NCI-H748 (cell line): ENCODE measurements around the gene PGM2L1.
"Not testable (repeated sequence)": the region's sequence is repeated elsewhere in the genome, so short reads cannot be mapped to it uniquely, and the experiment has no call there.

Experiments used
- DNase-seq: peaks from one replicate; lab custom pipeline; 2025; ENCODE audit not compliant: unreplicated experiment; lab: John Stamatoyannopoulos, UW

PGM2L1 gene

DNA sequence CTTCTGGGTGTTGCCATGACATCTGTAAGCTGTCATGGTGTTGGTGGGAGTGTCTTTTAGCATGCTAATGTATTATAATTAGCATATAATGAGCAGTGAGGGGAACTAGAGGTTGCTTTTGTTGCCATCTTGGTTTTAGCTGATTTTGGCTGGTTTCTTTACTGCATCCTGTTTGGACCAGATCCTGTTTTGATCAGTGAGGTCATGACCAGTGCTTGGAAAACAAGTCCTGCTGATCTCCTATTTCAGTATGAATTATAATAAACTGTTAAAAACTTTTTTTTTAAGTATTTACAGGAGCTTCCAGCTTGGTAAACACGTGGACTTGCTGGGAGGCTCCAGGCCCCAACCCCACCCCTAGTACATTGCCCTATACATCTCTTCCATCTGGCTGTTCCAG is 56.3 kb downstream of the PGM2L1 start:
- DNase-seq = no peak

DNA sequence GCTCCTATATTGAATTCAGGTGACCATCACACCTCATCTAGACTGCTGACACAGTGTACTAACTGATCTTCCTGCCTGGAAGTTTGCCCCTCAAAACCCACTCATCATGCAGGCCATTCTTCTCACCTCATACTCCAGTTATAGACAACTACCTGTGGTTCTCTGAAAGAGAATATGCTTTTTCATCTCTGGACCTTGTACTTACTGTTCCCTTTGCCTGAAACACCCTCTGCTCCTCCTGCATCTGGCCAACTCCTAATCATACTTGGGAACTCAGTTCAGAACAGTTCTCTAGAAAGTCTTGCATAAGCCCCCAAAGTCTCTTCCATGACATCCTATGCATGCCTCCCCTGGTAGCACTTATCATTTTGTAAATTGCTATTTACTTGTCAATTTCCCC is 58.6 kb downstream of the PGM2L1 start:
- DNase-seq = no peak

DNA sequence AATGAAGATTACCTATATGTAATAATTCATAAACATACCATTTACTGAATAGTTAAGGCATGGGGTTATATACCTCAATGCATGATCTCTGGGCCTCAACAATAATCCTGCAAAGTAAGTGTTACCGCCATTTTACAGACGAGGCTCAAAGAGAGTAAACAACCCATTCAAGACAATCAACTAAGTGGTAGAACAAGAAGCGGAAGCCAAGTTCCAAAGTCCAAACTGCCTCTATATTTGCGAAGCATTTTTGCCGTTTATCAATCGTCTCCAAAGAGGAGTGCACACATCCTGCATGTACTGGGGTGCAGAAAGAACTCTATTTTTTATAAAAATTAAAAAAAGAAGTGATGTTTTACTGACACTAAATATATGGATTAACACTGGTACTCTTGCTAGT is 59.3 kb downstream of the PGM2L1 start:
- DNase-seq = no peak

DNA sequence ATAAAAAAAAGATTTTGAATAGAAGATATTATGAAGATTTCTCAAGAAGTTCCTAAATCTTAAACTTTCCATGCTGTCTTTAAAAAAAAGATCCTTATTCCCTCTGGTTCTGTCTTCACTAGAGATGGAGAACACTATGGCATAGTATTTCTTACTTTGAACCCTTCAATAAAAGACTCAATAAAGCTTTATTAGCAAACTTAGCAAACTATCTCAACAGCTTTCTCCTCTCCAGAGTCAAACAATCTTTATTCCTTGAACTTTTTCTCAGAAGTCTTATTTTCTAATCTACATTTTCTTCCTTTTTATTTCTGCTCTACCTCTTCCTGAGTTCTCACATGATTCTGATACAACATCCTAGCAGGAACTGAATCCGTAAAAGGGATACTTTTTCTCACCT is 65.0 kb downstream of the PGM2L1 start:
- no peak for DNase-seq

DNA sequence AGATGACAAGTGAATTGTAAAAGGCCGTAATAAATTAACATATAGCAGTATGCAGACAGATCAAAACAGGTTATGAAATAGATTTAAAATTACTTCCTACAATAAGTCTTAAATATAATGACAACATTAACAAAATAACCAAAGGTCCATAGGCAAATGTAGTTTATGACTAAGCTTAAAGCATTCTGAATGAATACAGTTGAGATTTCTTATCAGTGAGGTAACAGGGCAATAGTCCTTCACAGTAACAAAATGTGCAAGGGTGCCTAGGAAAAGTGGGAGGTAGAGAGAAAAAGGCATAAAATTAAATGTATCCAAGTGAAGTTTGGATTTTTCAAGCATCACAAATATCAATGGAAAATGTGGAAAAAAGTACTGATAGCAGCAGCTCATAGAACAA is 65.9 kb downstream of the PGM2L1 start:
- no peak for DNase-seq

DNA sequence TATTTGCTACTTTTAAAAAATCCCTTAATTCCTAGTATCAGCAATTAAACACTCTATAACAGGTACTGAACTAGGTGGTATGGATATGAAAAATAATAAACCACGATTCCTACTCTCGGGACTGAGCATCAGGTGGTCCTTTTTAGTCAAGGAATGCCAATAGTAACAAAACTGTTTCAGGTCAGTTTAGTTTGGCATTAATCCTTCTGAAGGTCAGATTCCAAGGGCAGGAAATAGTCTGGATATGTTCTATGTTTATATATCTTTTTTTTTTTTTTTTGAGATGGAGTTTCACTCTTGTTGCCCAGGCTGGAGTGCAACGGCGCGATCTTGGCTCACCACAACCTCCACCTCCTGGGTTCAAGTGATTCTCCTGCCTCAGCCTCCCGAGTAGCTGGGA is 67.2 kb downstream of the PGM2L1 start:
- not testable (repeated sequence) for DNase-seq

DNA sequence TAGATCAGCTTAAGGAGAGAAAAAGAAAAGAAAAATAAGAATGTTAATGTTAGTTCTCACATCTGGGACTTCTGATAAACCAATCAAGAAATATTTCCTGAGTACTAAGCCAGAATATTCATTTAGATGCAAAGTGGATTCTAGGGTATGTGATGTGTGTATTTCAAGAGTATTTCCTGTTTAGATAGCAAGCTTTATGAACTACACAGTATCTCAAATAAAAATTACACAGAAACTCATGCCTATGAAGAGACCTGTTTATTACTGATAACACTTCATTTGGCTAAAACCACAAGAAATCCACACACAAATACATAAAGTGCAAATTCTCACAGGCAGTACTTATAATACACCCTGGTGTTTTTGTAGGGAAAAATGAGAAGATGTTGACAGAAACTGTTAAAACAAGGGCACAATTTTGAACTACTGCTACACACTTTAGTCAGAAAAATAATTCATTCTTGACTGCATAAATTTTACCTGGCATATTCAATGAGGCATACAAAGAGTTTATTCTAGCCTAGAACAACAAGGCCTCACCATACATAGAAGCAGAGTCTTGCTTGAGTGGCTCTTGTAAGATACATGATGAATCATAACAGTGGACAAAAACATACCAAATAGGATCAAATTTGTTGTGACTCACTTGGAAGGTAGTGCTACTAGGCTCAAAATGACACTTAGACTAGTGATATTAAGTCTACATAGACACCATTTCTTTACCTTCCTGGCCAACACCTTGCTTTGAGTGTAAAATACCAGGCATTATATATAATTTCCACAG is 68.0 kb downstream of the PGM2L1 start:
- no peak for DNase-seq

DNA sequence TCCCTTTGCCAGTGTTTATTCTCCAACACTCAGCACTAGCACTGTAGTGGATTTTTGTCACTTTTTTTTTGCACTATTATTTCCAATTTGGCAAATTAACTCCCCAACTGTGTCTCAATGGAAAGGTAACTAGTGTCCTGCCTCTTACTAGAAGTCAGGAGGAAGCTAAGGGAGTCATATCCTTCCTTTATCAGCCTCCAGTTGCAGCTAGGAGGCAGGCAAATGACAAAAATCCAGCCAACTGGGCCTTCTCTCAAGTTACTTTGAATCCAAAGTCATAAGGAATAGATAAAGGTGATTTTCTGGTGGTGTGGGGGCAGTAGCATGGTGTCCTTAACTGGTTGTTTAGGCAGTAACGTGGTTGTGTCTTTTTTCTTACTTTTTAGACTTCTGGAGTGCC is 71.2 kb downstream of the PGM2L1 start:
- DNase-seq = no peak

DNA sequence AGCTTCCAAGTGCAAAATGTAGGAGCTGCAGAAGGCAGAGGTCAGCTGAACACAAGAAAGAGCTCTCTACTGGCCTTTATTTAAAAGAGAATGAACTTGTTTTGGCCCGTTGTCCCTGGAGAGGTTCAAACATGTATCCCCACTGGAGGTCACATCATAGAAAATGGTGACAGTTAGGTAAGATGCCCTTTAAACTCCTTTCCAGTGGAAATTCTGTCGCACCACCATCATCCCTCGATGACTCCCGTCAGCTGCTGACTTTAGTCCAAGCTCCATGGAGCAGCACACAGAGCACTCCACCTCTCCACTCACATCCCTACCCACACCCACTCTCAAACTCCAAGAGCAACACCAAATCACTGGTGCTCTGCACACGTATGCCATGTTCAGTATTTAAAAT is 71.6 kb downstream of the PGM2L1 start:
- DNase-seq = no peak

DNA sequence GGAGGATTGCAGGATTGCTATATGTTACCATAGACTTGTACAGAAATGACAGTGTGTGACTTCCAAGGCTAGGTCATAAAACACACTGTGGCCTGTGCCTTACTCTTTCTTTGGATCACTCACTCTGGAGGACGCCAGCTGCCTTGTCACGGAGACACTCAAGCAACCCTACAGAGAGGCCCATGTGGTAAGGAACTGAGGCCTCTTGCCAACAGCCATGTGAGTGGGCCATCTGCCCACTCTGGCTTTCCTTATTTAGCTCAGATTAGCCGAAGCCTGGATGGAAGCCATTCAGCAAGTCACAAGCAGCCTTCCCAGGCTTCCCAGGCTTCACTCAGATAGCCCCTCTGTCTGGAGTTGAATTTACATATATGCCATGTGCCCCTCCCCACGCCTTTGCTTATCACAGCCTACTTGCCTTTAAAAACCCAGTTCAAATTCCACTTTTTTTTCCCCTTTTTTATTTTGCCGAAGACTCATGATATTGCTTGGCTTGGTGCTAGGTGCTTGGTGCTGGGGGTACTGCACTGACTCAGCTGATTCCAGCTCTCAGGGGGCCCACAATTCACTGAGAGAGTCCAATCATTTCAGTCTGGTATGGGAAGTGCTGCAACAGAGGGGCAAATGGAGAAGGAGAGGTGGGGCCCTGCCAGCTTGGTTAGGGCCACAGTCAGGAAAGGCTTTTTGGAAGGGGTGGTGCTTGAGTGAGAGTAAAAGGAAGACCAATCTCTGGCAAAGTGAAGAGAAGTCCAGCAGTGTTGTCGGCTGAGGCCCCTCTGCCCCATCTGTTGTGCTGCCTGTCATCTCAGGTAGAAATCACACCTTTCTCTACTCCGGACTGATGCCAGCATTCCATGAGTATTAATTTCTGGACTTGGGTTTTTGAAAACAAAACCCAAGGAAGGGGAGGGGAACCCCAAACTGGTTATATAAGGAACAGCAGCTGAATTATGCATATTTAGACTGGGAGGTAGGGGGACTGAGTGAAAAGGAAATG is 72.3 kb downstream of the PGM2L1 start:
- DNase-seq = no peak

DNA sequence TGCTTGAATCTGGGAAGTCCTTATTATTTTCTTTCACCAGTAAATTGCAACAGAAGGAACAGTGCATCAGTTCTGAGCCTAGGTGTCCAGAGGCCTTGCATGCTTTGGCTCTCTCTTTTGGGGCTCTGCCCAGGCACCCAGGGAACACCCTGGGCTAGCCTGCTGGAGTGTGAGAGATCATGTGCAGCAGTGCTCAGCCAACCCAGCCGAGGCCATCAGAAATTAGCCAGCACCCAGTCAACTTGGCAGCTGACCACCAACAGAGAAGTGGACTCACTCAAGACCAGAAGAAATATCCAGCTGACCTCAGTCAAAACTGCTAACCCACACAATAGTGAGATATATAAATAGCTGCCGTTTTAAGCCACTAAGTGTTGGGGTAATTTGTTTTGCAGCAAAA is 75.6 kb downstream of the PGM2L1 start:
- DNase-seq = no peak

DNA sequence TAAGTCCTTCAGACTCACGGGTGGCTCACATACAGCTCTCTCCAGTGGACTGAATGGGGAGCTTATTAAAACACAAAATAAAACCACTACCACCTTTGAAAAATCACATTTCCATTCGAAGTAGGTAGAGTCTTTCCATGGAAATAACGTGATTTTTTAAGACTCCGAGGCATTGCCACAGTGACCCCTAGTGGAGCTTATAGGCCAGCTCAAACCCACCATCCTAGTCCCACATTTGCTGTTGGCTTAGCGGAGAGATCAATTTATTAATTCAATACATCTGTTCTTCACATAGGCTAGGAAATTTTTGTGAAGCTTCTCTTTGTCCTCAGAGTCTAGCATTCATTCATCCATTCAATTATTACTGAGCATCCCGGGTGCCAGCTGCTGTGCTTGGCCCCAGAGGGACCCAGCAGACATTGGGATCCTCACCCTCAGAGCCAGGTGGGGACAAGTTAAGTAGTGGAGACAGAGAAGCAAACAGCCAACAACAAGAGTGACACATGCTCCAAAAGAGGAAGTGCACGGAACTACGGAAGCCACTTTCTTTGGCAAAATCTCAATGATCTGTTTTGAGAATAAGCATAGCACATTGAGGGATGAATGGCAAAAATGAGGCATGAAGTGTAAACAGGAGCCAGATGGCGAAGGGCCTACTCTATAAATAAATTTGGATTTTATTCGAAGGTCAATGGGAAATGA is 76.6 kb downstream of the PGM2L1 start:
- DNase-seq = peak; percentile 49

DNA sequence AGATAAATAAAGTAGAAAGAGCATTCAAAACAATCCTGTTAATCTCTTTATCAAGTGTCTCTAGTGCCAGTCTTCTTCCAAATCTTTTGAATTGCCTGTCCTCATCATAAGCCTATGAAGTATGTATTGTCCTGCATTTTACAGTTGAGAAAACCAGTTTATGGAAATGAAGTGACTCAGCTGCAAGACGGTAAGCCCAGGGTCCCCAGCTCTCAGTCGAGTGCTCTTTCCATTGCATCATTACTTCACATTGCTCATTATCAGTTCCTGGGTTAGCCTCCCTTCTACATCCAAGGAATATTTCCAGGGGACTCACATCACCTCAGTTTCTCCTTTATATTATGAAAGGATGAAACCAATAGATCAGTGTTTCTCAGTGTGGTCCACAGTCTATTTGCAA is 77.7 kb downstream of the PGM2L1 start:
- no peak for DNase-seq

DNA sequence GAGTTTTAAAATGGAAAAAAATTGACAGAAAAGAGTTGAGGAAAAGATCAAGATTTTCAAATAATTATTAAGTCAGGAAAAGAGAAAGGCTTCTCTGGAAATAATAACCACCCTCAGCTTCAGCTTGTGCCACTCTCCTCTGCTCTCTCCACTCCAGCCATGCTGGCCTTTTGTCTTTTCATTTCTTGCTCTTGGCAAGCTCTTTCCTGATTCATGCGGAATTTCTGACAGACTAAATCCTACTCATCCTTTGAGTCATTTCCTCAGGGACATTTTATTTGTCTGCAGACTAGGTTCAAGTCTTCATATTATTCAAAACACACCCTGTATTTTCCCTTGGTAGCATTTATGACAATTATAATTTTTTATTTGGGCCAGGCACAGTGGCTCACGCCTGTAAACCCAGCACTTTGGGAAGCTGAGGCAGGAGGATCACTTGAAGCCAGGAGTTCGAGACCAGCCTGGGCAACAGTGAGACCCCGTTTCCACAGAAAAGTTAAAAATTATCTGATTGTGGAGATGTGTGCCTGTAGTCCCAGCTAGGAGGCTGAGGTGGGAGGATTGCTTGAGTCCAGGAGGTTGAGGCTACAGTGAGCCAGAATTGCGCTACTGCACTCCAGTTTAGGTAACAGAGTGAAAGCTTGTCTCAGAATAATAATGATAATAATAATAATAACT is 79.0 kb downstream of the PGM2L1 start:
- no peak for DNase-seq

DNA sequence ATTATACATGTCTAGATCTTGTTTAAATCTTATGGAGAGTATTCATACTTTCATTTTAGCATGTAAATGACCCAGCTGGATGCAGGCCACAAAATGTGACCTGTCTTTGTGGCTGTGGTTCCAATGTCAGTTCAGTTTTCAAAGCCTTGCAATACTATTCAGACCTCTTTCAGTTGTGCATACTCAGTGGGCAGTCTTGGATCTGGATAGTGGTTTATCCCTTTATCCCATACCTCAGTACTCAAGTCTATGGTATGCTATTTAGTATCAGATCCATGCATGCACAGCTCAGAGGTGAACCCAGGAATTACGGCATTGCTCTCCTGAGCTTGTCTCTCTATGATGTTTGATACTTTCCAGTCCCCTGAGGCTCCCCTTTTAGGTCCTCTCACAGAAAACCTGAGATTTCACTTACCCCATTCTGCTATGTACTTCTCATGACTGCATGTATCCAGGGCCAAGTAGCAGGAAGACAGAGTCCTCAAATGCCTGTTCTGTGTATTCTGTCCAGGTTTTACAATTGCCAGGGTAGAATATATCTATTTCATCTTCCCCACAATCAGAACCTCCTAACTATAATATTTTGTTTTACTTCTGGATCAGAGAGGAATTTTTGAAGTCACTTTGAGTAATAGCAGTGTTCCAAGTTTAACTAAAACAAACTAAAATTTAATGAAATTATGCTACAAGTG is 79.8 kb downstream of the PGM2L1 start:
- DNase-seq = no peak

DNA sequence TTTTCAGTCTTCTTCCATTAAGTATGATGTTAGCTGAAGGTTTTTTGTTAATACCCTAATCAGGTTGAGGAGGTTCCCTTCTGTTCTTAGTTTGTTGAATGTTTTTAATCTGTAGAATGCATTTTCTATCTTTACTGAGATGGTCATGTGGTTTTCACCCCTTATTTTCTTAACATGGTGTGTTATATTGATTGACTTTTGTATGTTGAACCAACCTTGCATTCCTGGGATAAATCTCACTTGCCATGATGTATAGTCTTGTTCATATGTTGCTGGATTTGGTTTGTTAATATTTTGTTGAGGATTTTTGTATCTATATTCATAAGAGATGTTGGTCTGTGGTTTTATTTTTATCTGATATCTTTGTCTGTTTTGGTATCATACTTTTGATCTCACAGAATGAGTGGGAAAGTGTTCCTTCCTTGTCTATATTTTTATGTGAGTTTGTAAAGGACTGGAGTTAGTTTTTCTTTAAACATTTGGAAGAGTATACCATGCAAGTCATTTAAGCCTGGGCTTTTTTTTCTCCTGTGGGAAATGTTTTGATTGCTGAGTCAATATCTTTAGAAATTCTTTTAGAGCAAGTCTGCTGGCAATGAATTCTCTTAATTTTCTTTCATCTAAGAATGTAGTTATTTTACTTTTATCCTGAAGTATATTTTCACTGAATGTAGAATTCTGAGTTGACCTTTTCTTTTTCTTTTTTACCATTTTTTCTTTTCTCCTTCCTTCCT is 81.3 kb downstream of the PGM2L1 start:
- no peak for DNase-seq

DNA sequence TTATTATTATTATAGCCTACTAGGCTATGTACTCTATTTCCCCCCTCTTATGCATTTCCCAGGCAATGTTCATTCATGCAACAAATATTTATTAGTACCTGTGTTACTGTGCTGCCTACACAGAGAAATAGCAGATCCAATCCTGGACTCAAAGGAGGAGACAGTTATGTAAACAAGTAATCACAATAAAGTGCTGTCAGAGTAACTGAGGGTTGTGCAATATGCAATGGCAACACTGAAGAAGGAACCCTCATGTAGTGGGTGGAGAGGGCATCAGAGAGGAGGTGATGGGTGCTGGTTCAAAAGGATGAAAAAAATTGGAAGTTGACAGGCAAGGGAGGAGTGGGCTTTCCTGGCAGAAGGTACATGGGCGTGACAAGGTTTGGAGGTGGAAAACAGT is 85.9 kb downstream of the PGM2L1 start:
- no peak for DNase-seq

DNA sequence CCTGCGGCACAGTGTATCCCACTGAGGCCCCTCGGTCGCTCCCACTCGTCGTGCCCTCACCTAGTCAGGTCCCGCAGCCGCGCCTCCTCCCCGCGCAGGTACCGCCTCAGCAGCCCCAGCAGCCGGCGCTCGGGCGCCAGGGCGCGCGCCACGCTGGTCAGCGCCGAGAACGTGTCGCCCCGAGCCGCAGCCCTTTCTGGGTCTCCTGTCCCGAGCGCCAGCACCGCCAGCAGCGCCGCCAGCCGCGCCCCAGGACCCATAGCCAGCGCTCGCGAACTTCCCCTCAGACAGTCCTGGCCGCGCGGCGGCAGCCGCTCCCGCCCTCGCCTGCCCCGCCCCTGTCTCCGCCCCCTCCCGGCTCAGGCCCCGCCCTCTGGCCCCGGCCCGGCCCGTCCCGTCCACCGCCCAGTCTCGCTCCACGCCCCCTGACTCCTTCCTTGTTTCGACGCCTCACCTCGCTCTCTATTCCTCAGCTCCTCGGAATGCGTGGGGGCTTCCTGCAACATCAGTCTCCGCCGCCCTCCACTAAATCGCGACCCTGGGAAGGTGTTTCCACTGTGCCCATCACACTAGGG is 86.8 kb downstream of the PGM2L1 start, which contains the start of gene P4HA3:
Gene P4HA3, minus strand, starts transcription at position 289 of the 575 bp plus-strand sequence. Its CDS starts 29 bp downstream, at position 260.
- peak; percentile 65 for DNase-seq

DNA sequence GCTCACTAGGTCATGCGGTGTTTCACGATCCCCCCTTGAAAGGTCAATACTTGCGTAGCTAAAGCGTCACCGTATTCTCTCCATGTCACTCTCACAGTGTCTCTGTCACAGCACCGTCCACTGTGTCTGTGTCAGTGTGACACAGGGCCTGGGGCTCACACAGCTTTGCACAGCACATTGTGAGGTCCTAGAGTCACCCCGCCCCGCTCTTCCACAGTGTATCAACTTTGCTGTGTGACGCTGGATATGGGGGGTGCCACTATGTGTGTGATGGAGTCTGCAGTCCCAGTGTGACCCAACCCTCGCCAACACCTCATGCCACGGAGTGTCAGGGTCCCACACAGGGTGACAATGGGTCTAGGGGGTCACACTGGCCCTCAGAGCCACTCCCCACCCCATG is 87.4 kb downstream of the PGM2L1 start:
- no peak for DNase-seq
